Prostate gland (tissue), 2 donors: ENCODE results near the gene CSMD2. TPM values are rescaled to one million over a fixed set of nuclear protein-coding genes. Genes with fewer than 3 reads are reported as not detected.
"Not testable (repeated sequence)": the region's sequence is repeated elsewhere in the genome, so short reads cannot be mapped to it uniquely, and the experiment has no call there.

Experiments used
- DNase-seq: peaks from one replicate; pipeline ENCODE4 v3.0.0-alpha.2; 2019; ENCODE audit warnings: low spot score
- H3K27ac ChIP-seq, 2 donors: fragments of 200-600 bp; sonication (generic); 2 replicates each; pipeline ENCODE4 v1.5.1; 2017 to 2019
- H3K27me3 ChIP-seq: fragments of 200-600 bp; sonication (generic); replicated peaks from 2 replicates; pipeline ENCODE4 v1.5.1; 2019; ENCODE audit not compliant: insufficient read depth
- H3K36me3 ChIP-seq, 2 donors: fragments of 200-600 bp; sonication (generic); 1 replicate in 1 of 2; 2 replicates in 1 of 2; pipeline versions ENCODE4 v1.5.1 to v1.8.1; 2017 to 2019
- H3K4me1 ChIP-seq: fragments of 200-600 bp; sonication (generic); replicated peaks from 2 replicates; pipeline ENCODE4 v1.5.1; 2019
- H3K4me3 ChIP-seq, 2 donors: fragments of 200-600 bp; sonication (generic); 2 replicates each; pipeline ENCODE4 v1.5.1; 2017 to 2019
- H3K9me3 ChIP-seq: fragments of 200-600 bp; sonication (generic); 2 replicates; pipeline ENCODE4 v1.5.1; 2017
- CTCF ChIP-seq, 4 experiments: fragments of 200-600 bp in 2 of 4; fragments of 450-650 bp in 2 of 4; sonication (generic) in 2 of 4; IDR thresholded peaks; 1 replicate in 3 of 4; 2 replicates in 1 of 4; pipeline ENCODE4 v1.5.1; 2016 to 2019; ENCODE audit warnings: antibody characterized with exemption in 4 of 4, mild to moderate bottlenecking in 2 of 4, moderate library complexity in 2 of 4
- POLR2A ChIP-seq: fragments of 450-650 bp; IDR thresholded peaks from one replicate; pipeline ENCODE4 v1.6.1; 2016; ENCODE audit warnings: antibody characterized with exemption, mild to moderate bottlenecking
- POLR2AphosphoS5 ChIP-seq: sonication (generic); formaldehyde crosslinking; IDR thresholded peaks from one replicate; pipeline ENCODE4 v1.6.1; 2017; ENCODE audit warnings: antibody characterized with exemption
- WGBS: methylation state at CpG from one replicate; pipeline ENCODE4 v1.1.5; 2018; 5-methylcytosine and 5-hydroxymethylcytosine counted together
- intact Hi-C: fragments of 100-400 bp; cut with DNase I; formaldehyde crosslinking; loops from one replicate; pipeline ENCODE4 v1.14.2; 2022
- total RNA-seq, 2 donors: library from RNA; depleted of rRNA; stranded (reverse); fragments of >200 nt; gene quantifications; one replicate each; pipeline ENCODE4 v1.1.0, GENCODE V29; 2016

Gene CSMD2
- total RNA-seq, 2 donors from 2014 or later, result 0.14 to 5.5 TPM

GRCh38 chr1:34086561-34086960 lies 78.5 kb downstream of the CSMD2 start:
- no peak for DNase-seq
- no peaks in the 10 kb centered on the region for H3K27me3 ChIP-seq
- TF ChIP-seq CTCF (IDR thresholded peaks at IDR 0.05), result no peak
- no peak for TF ChIP-seq POLR2A
- TF ChIP-seq POLR2AphosphoS5, result no peak
- 80% methylated on average over 1 of the region's 1 CpG for WGBS
- H3K4me3 ChIP-seq, result no peak overlapping the region
- H3K4me1 ChIP-seq, result no peaks in the 10 kb centered on the region
- no peaks in the 10 kb centered on the region for H3K36me3 ChIP-seq
- intact Hi-C loops, result no loop called here
- H3K9me3 ChIP-seq, result no peaks in the 10 kb centered on the region
- no peak overlapping the region for H3K27ac ChIP-seq

- Histone ChIP-seq H3K4me1 (no peaks in the 10 kb centered on the region), H3K27ac (no peak overlapping the region), H3K9me3 (no peaks in the 10 kb centered on the region), H3K36me3 (no peaks in the 10 kb centered on the region), H3K4me3 (no peak overlapping the region), H3K27me3 (no peaks in the 10 kb centered on the region)
- DNase-seq, result no peak
- intact Hi-C loops, result no loop called here
- no peak for TF ChIP-seq CTCF (IDR thresholded peaks at IDR 0.05)
- no peak for TF ChIP-seq POLR2AphosphoS5
- no peak for TF ChIP-seq POLR2A
- 91% methylated on average over 2 of the region's 2 CpGs for WGBS
Observed at GRCh38 chr1:34083974-34084373, 81.1 kb downstream of the CSMD2 start.

GRCh38 chr1:34082085-34082670 lies 82.9 kb downstream of the CSMD2 start:
- DNase-seq, H3K4me1 ChIP-seq: not testable (repeated sequence)

GRCh38 chr1:34078383-34078782 lies 86.6 kb downstream of the CSMD2 start:
- WGBS, result 79% methylated on average over 4 of the region's 4 CpGs
- no peak for TF ChIP-seq POLR2AphosphoS5
- no peak for TF ChIP-seq POLR2A
- TF ChIP-seq CTCF (IDR thresholded peaks at IDR 0.05), result no peak
- Histone ChIP-seq H3K27ac (no peak overlapping the region), H3K36me3 (no peaks in the 10 kb centered on the region), H3K4me1 (no peaks in the 10 kb centered on the region), H3K27me3 (no peaks in the 10 kb centered on the region), H3K9me3 (no peaks in the 10 kb centered on the region), H3K4me3 (no peak overlapping the region)
- intact Hi-C loops, result no loop called here
- no peak for DNase-seq

More at GRCh38 chr1:34082085-34082670, 82.9 kb downstream of the CSMD2 start:
- 87% methylated on average over 25 of the region's 43 CpGs for WGBS
- H3K36me3 ChIP-seq, H3K4me3 ChIP-seq, H3K27ac ChIP-seq, intact Hi-C loops, H3K27me3 ChIP-seq, H3K9me3 ChIP-seq: not testable (repeated sequence)

GRCh38 chr1:34075576-34075975 lies 89.5 kb downstream of the CSMD2 start:
- no peak for DNase-seq
- no peaks in the 10 kb centered on the region for H3K36me3 ChIP-seq
- no peak overlapping the region for H3K27ac ChIP-seq
- no peak overlapping the region for H3K4me3 ChIP-seq
- no peaks in the 10 kb centered on the region for H3K4me1 ChIP-seq
- no peak for TF ChIP-seq POLR2AphosphoS5
- no peak for TF ChIP-seq POLR2A
- no peak for TF ChIP-seq CTCF (IDR thresholded peaks at IDR 0.05)
- intact Hi-C loops, result no loop called here
- H3K9me3 ChIP-seq, result no peaks in the 10 kb centered on the region
- H3K27me3 ChIP-seq, result no peaks in the 10 kb centered on the region
- WGBS, result 33% methylated on average over 7 of the region's 7 CpGs
